Activated CD4-positive, alpha-beta T cell treated with anti-CD3 and anti-CD28 coated beads for 4 hours (primary cell): Measurements from ENCODE around the gene FEV.

Experiments used
- DNase-seq, 2 donors: peaks; one replicate each; pipeline ENCODE4 v3.0.0-alpha.2; 2020

Gene FEV

GRCh38 chr2:219016721-219017120 is 31.7 kb upstream of the FEV start:
- no peak for DNase-seq

- no peak for DNase-seq
These were observed 25.9 kb upstream of the FEV start for GRCh38 chr2:219010873-219011272.

GRCh38 chr2:219010162-219010756 is 25.3 kb upstream of the FEV start:
- peak in 1 of 2 donors; percentile 23 for DNase-seq

- DNase-seq: no peak
These were observed 24.3 kb upstream of the FEV start for GRCh38 chr2:219009294-219009693.

GRCh38 chr2:219003979-219004378 is 19.0 kb upstream of the FEV start:
- no peak for DNase-seq

GRCh38 chr2:219003267-219003634 is 18.3 kb upstream of the FEV start:
- no peak for DNase-seq

GRCh38 chr2:219002395-219003266 is 17.6 kb upstream of the FEV start:
- DNase-seq: peak; percentile 27 to 31

GRCh38 chr2:219001577-219002394 is 16.8 kb upstream of the FEV start:
- DNase-seq: peak; percentile 58 to 70

GRCh38 chr2:219001100-219001576 is 16.2 kb upstream of the FEV start:
- no peak for DNase-seq

GRCh38 chr2:219000569-219000960 is 15.6 kb upstream of the FEV start:
- DNase-seq: no peak

GRCh38 chr2:218999881-219000568 is 15.0 kb upstream of the FEV start:
- DNase-seq: no peak

GRCh38 chr2:218999021-218999880 is 14.3 kb upstream of the FEV start:
- no peak for DNase-seq

- no peak for DNase-seq
These were observed 13.5 kb upstream of the FEV start for GRCh38 chr2:218998414-218999002.

GRCh38 chr2:218997731-218998130 is 12.7 kb upstream of the FEV start:
- no peak for DNase-seq

GRCh38 chr2:218996937-218997336 is 12.0 kb upstream of the FEV start:
- no peak for DNase-seq

- peak; percentile 68 to 78 for DNase-seq
These were observed 11.2 kb upstream of the FEV start for GRCh38 chr2:218995972-218996711.

- DNase-seq: no peak
These were observed 10.6 kb upstream of the FEV start for GRCh38 chr2:218995561-218995960.

GRCh38 chr2:218993345-218994315 is 8.6 kb upstream of the FEV start, which contains the start of gene CRYBA2:
TSS of gene CRYBA2 (minus strand) at chr2:218993422. CDS start at chr2:218993176, 246 bp downstream.
- no peak for DNase-seq

GRCh38 chr2:218992703-218993344 is 7.8 kb upstream of the FEV start:
- no peak for DNase-seq
